Neural cell (in vitro differentiated cells): Measurements from ENCODE around the gene GABRD. TPM values are rescaled to one million over a fixed set of nuclear protein-coding genes. Genes with fewer than 3 reads are reported as not detected.

Source experiments
- H2AFZ ChIP-seq: fragments of 200-600, 300-800 bp; sonication (generic), shearing (Covaris generic); 2 replicates; pipeline ENCODE4 v1.6.0; 2014; ENCODE audit warnings: low read depth, mild to moderate bottlenecking, antibody characterized with exemption, low read length, moderate library complexity
- H3F3A ChIP-seq: fragments of 200-600 bp; shearing (Covaris generic); 2 replicates; pipeline ENCODE4 v1.6.1; 2016; ENCODE audit warnings: mild to moderate bottlenecking, moderate library complexity, mixed read lengths, antibody characterized with exemption, low read length; ENCODE audit not compliant: insufficient read depth, poor library complexity, severe bottlenecking
- H3K27ac ChIP-seq: fragments of 200-600, 300-800 bp; sonication (generic), shearing (Covaris generic); 2 replicates; pipeline ENCODE4 v1.5.1; 2014; ENCODE audit warnings: mild to moderate bottlenecking, low read length, moderate library complexity
- H3K27me3 ChIP-seq: fragments of 300-800, 200-600 bp; sonication (generic), shearing (Covaris generic); 2 replicates; pipeline ENCODE4 v1.6.0; 2014; ENCODE audit warnings: mild to moderate bottlenecking, low read depth, low read length, moderate library complexity; ENCODE audit not compliant: insufficient read depth
- H3K36me3 ChIP-seq: fragments of 300-800, 200-600 bp; sonication (generic), shearing (Covaris generic); 2 replicates; pipeline ENCODE4 v1.5.1; 2014; ENCODE audit warnings: mild to moderate bottlenecking, antibody characterized with exemption, low read length, moderate library complexity; ENCODE audit not compliant: insufficient read depth
- H3K4me2 ChIP-seq: fragments of 300-800, 200-600 bp; sonication (generic), shearing (Covaris generic); 2 replicates; pipeline ENCODE4 v1.6.0; 2014; ENCODE audit warnings: mild to moderate bottlenecking, low read length
- H3K4me3 ChIP-seq: fragments of 300-800, 200-600 bp; sonication (generic), shearing (Covaris generic); 2 replicates; pipeline ENCODE4 v1.5.1; 2014; ENCODE audit warnings: mild to moderate bottlenecking, low read length, moderate library complexity
- H3K79me2 ChIP-seq: fragments of 200-600 bp; shearing (Covaris generic); replicated peaks from 2 replicates; pipeline ENCODE4 v1.6.0; 2014; ENCODE audit warnings: mild to moderate bottlenecking, low read length, moderate library complexity; ENCODE audit not compliant: insufficient read depth
- H3K9ac ChIP-seq: fragments of 300-800, 200-600 bp; sonication (generic), shearing (Covaris generic); 2 replicates; pipeline ENCODE4 v1.6.1; 2016; ENCODE audit warnings: mild to moderate bottlenecking, low read length, mixed read lengths
- H3K9me2 ChIP-seq: fragments of 200-600 bp; shearing (Covaris generic); 2 replicates; pipeline ENCODE4 v1.6.1; 2016; ENCODE audit warnings: mild to moderate bottlenecking, low read length, mixed read lengths; ENCODE audit not compliant: insufficient read depth
- H3K9me3 ChIP-seq: fragments of 200-600, 300-800 bp; sonication (generic), shearing (Covaris generic); 2 replicates; pipeline ENCODE4 v1.6.1; 2016; ENCODE audit warnings: mild to moderate bottlenecking, mixed run types, low read length, moderate library complexity, mixed read lengths
- H4K20me1 ChIP-seq: fragments of 200-600 bp; shearing (Covaris generic); 2 replicates; pipeline ENCODE4 v1.6.1; 2016; ENCODE audit warnings: mild to moderate bottlenecking, mixed run types; ENCODE audit not compliant: insufficient read depth
- EP300 ChIP-seq: fragments of 450-650 bp; conservative IDR thresholded peaks from 2 replicates; pipeline ENCODE4 v1.6.1; 2014; ENCODE audit warnings: antibody characterized with exemption, mild to moderate bottlenecking, moderate library complexity; ENCODE audit not compliant: poor library complexity, severe bottlenecking
- EZH2 ChIP-seq: fragments of 200-600, 300-800 bp; shearing (Covaris generic), sonication (generic); IDR thresholded peaks from 2 replicates; pipeline ENCODE4 v1.6.1; 2014; ENCODE audit warnings: antibody characterized with exemption, low read length, borderline replicate concordance, mild to moderate bottlenecking; ENCODE audit not compliant: insufficient read depth, poor library complexity, severe bottlenecking
- MXI1 ChIP-seq: fragments of 450-650 bp; conservative IDR thresholded peaks from 2 replicates; pipeline ENCODE4 v1.6.1; 2014; ENCODE audit warnings: antibody characterized with exemption, mild to moderate bottlenecking; ENCODE audit not compliant: poor library complexity, severe bottlenecking
- POLR2AphosphoS5 ChIP-seq: IDR thresholded peaks from 2 replicates; pipeline ENCODE4 v1.6.1; 2012
- RAD21 ChIP-seq: fragments of 450-650 bp; conservative IDR thresholded peaks from 2 replicates; pipeline ENCODE4 v1.6.1; 2014; ENCODE audit warnings: antibody characterized with exemption, mild to moderate bottlenecking, moderate library complexity
- SMC3 ChIP-seq: fragments of 450-650 bp; conservative IDR thresholded peaks from 2 replicates; pipeline ENCODE4 v1.6.1; 2014; ENCODE audit warnings: antibody characterized with exemption, mild to moderate bottlenecking, moderate library complexity; ENCODE audit not compliant: poor library complexity
- TAF1 ChIP-seq: IDR thresholded peaks from 2 replicates; pipeline ENCODE4 v1.6.1; 2012; ENCODE audit warnings: low read depth
- polyA plus RNA-seq: library from polyadenylated mRNA; depleted of rRNA; stranded (reverse); fragments of >200 nt; gene quantifications from 2 replicates; pipeline ENCODE4 v1.2.3, GENCODE V29; 2014
- TF ChIP-seq, protein P1 (sequence below): IDR thresholded peaks from 2 replicates; pipeline ENCODE4 v1.6.1; 2012; ENCODE audit warnings: borderline replicate concordance
- TF ChIP-seq, protein P2 (sequence below): fragments of 450-650 bp; IDR thresholded peaks from 2 replicates; pipeline ENCODE4 v1.5.1; 2014; ENCODE audit warnings: antibody characterized with exemption, mild to moderate bottlenecking, moderate library complexity; ENCODE audit not compliant: poor library complexity, severe bottlenecking

Gene GABRD
- polyA plus RNA-seq, 1 donor from 2014 or later, result 0.85 TPM

DNA sequence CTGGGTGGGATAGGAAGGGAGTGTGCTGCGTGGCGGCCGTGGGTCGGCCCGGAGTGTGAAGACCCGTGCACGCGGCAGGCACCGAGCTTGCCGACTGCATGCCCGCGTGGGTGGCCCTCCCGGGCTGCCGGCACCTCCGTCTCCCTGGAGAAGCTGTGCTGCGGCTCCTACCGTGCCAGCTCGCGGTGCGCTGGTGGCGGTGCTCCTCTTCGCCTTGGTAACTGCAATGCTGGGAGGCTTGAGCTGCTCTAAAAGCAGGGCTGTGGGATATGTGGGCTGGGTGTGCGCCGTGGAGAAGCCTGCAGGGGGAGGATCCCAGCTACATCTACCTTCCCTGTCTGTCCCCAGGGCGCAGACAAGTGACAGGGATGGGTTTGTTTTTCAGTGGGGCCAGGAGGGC, 2.4 kb downstream of the GABRD start:
- no peaks in the 10 kb centered on the region for H3K9me3 ChIP-seq
- H3F3A ChIP-seq, result no peaks in the 10 kb centered on the region
- H3K27ac ChIP-seq, result no peak overlapping the region
- H3K79me2 ChIP-seq, result no peaks in the 10 kb centered on the region
- H3K4me2 ChIP-seq, result no peak overlapping the region
- peaks cover 25% of the 10 kb centered on the region for H3K27me3 ChIP-seq
- no peak for TF ChIP-seq EP300
- no peak for TF ChIP-seq TAF1
- no peak for TF ChIP-seq RAD21
- TF ChIP-seq EZH2, result no peak
- TF ChIP-seq MXI1, result no peak
- no peak for TF ChIP-seq SMC3
- no peak for TF ChIP-seq POLR2AphosphoS5
- TF ChIP-seq, protein P1, sequence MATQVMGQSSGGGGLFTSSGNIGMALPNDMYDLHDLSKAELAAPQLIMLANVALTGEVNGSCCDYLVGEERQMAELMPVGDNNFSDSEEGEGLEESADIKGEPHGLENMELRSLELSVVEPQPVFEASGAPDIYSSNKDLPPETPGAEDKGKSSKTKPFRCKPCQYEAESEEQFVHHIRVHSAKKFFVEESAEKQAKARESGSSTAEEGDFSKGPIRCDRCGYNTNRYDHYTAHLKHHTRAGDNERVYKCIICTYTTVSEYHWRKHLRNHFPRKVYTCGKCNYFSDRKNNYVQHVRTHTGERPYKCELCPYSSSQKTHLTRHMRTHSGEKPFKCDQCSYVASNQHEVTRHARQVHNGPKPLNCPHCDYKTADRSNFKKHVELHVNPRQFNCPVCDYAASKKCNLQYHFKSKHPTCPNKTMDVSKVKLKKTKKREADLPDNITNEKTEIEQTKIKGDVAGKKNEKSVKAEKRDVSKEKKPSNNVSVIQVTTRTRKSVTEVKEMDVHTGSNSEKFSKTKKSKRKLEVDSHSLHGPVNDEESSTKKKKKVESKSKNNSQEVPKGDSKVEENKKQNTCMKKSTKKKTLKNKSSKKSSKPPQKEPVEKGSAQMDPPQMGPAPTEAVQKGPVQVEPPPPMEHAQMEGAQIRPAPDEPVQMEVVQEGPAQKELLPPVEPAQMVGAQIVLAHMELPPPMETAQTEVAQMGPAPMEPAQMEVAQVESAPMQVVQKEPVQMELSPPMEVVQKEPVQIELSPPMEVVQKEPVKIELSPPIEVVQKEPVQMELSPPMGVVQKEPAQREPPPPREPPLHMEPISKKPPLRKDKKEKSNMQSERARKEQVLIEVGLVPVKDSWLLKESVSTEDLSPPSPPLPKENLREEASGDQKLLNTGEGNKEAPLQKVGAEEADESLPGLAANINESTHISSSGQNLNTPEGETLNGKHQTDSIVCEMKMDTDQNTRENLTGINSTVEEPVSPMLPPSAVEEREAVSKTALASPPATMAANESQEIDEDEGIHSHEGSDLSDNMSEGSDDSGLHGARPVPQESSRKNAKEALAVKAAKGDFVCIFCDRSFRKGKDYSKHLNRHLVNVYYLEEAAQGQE, result no peak
- TF ChIP-seq, protein P2, sequence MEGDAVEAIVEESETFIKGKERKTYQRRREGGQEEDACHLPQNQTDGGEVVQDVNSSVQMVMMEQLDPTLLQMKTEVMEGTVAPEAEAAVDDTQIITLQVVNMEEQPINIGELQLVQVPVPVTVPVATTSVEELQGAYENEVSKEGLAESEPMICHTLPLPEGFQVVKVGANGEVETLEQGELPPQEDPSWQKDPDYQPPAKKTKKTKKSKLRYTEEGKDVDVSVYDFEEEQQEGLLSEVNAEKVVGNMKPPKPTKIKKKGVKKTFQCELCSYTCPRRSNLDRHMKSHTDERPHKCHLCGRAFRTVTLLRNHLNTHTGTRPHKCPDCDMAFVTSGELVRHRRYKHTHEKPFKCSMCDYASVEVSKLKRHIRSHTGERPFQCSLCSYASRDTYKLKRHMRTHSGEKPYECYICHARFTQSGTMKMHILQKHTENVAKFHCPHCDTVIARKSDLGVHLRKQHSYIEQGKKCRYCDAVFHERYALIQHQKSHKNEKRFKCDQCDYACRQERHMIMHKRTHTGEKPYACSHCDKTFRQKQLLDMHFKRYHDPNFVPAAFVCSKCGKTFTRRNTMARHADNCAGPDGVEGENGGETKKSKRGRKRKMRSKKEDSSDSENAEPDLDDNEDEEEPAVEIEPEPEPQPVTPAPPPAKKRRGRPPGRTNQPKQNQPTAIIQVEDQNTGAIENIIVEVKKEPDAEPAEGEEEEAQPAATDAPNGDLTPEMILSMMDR, result no peak
- H4K20me1 ChIP-seq, result no peaks in the 10 kb centered on the region
- H3K9ac ChIP-seq, result no peak overlapping the region
- no peaks in the 10 kb centered on the region for H3K9me2 ChIP-seq
- H3K36me3 ChIP-seq, result no peaks in the 10 kb centered on the region
- H2AFZ ChIP-seq, result no peak overlapping the region
- H3K4me3 ChIP-seq, result no peak overlapping the region

DNA sequence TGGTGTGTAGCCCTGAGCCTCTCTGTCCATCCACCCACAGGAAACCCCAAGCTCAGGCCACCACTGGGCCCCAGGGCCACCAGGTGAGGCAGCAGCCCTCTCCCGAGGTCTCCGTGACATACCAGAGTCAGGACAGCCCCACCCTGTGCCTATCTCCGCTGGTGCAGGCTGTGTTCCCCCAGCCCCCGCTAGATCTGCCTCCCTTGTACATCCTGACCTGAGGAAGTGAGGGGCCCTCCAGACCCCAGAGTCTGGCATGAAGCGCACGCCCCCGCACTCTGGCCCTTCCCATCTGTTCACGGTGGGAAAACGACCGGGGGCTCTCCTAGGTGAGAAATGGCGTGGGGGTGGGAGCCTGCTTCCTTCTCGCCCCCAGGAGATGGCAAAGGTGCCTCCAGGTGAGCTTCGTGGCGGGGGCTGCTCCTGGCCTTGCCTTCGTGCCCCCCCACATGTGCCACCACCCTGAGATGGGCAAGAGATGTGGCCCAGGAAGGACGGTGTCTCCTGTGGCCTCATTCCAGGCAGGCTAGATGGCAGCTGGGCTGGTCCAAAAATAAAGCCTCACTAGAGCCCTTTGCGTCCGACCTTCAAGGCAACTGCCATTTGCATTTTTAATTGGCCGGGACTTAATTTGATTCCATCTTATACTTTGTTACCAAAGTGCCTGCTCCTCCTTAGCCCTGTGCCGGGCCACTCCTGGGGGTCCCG, 3.1 kb downstream of the GABRD start:
- Histone ChIP-seq H3K27ac (no peak overlapping the region), H3K4me3 (no peak overlapping the region), H2AFZ (no peak overlapping the region), H3F3A (no peaks in the 10 kb centered on the region), H3K9ac (no peak overlapping the region), H4K20me1 (no peaks in the 10 kb centered on the region), H3K9me3 (no peaks in the 10 kb centered on the region), H3K36me3 (no peaks in the 10 kb centered on the region), H3K79me2 (no peaks in the 10 kb centered on the region), H3K27me3 (peaks cover 25% of the 10 kb centered on the region), H3K4me2 (no peak overlapping the region), H3K9me2 (no peaks in the 10 kb centered on the region)
- no peak for TF ChIP-seq EZH2
- no peak for TF ChIP-seq SMC3
- TF ChIP-seq EP300, result no peak
- no peak for TF ChIP-seq POLR2AphosphoS5
- TF ChIP-seq RAD21, result no peak
- TF ChIP-seq, protein P2, result no peak
- TF ChIP-seq MXI1, result no peak
- TF ChIP-seq TAF1, result no peak
- TF ChIP-seq, protein P1, result no peak
